Measurements from ENCODE around the gene DOCK1. TPM values are rescaled to one million over a fixed set of nuclear protein-coding genes. Genes with fewer than 3 reads are reported as not detected.

The DOCK1 gene
- polyA plus RNA-seq, 1 donor from 2014 or later = 2.7 TPM

- Histone ChIP-seq H3K9me2 (ENCODE audit: insufficient read depth, low read length) (no peaks in the 10 kb centered on the region), H3K79me2 (replicated peaks; ENCODE audit: insufficient read depth, low read length) (no peaks in the 10 kb centered on the region), H3F3A (ENCODE audit: insufficient read depth, low read length, poor library complexity, severe bottlenecking) (no peaks in the 10 kb centered on the region), H3K9me3 (ENCODE audit: low read length) (no peaks in the 10 kb centered on the region), H3K4me2 (ENCODE audit: low read length) (no peak overlapping the region), H3K27me3 (ENCODE audit: insufficient read depth, low read depth, low read length) (no peaks in the 10 kb centered on the region), H3K36me3 (ENCODE audit: insufficient read depth, low read length) (no peaks in the 10 kb centered on the region), H3K9ac (ENCODE audit: low read length) (no peak overlapping the region), H3K4me3 (ENCODE audit: low read length) (no peak overlapping the region), H4K20me1 (ENCODE audit: insufficient read depth) (no peaks in the 10 kb centered on the region), H2AFZ (ENCODE audit: low read depth, low read length) (no peak overlapping the region), H3K27ac (ENCODE audit: low read length) (no peak overlapping the region)
- TF ChIP-seq MXI1 (conservative IDR thresholded peaks at IDR 0.05; ENCODE audit: poor library complexity, severe bottlenecking) (no peak), EZH2 (IDR thresholded peaks at IDR 0.05; ENCODE audit: borderline replicate concordance, insufficient read depth, low read length, poor library complexity, severe bottlenecking) (no peak), TAF1 (IDR thresholded peaks at IDR 0.05; ENCODE audit: low read depth) (no peak), REST (IDR thresholded peaks at IDR 0.05; ENCODE audit: borderline replicate concordance) (no peak), RAD21 (conservative IDR thresholded peaks at IDR 0.05) (no peak), SMC3 (conservative IDR thresholded peaks at IDR 0.05; ENCODE audit: poor library complexity) (no peak), EP300 (conservative IDR thresholded peaks at IDR 0.05; ENCODE audit: poor library complexity, severe bottlenecking) (no peak), POLR2AphosphoS5 (IDR thresholded peaks at IDR 0.05) (no peak)
- TF ChIP-seq, protein P1, sequence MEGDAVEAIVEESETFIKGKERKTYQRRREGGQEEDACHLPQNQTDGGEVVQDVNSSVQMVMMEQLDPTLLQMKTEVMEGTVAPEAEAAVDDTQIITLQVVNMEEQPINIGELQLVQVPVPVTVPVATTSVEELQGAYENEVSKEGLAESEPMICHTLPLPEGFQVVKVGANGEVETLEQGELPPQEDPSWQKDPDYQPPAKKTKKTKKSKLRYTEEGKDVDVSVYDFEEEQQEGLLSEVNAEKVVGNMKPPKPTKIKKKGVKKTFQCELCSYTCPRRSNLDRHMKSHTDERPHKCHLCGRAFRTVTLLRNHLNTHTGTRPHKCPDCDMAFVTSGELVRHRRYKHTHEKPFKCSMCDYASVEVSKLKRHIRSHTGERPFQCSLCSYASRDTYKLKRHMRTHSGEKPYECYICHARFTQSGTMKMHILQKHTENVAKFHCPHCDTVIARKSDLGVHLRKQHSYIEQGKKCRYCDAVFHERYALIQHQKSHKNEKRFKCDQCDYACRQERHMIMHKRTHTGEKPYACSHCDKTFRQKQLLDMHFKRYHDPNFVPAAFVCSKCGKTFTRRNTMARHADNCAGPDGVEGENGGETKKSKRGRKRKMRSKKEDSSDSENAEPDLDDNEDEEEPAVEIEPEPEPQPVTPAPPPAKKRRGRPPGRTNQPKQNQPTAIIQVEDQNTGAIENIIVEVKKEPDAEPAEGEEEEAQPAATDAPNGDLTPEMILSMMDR (IDR thresholded peaks at IDR 0.05; ENCODE audit: poor library complexity, severe bottlenecking) = no peak
Measured at GRCh38 chr10:127115100-127115499, 209.9 kb downstream of the DOCK1 start.

DNA sequence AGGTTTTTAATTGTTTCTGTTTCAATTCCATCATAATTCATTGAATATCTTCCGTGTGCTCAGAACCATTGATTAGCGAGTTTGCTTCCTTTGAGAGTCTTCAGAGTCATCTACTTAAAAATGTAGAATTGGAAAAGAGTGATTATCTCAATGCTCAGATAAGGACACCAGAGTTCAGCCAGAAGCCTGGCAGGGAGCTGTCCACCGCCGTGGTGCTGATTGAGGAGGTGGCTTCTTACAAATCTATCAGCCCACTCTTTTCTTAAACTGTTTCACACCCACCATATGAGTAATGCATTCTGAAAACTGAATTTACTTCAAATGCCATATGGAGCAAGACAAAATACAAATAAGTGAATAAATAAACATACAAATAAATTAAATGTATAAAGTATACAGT lies 211.9 kb downstream of the DOCK1 start:
- no peaks in the 10 kb centered on the region for H3K36me3 ChIP-seq (ENCODE audit: insufficient read depth, low read length)
- no peak overlapping the region for H3K4me3 ChIP-seq (ENCODE audit: low read length)
- H3K9me3 ChIP-seq (ENCODE audit: low read length) = no peaks in the 10 kb centered on the region
- H3F3A ChIP-seq (ENCODE audit: insufficient read depth, low read length, poor library complexity, severe bottlenecking) = no peaks in the 10 kb centered on the region
- H3K27ac ChIP-seq (ENCODE audit: low read length) = no peak overlapping the region
- no peaks in the 10 kb centered on the region for H3K27me3 ChIP-seq (ENCODE audit: insufficient read depth, low read depth, low read length)
- no peak overlapping the region for H2AFZ ChIP-seq (ENCODE audit: low read depth, low read length)
- H3K9me2 ChIP-seq (ENCODE audit: insufficient read depth, low read length) = no peaks in the 10 kb centered on the region
- no peak overlapping the region for H3K9ac ChIP-seq (ENCODE audit: low read length)
- no peaks in the 10 kb centered on the region for H3K79me2 ChIP-seq (replicated peaks; ENCODE audit: insufficient read depth, low read length)
- TF ChIP-seq RAD21 (conservative IDR thresholded peaks at IDR 0.05) (no peak), MXI1 (conservative IDR thresholded peaks at IDR 0.05; ENCODE audit: poor library complexity, severe bottlenecking) (no peak), SMC3 (conservative IDR thresholded peaks at IDR 0.05; ENCODE audit: poor library complexity) (no peak), REST (IDR thresholded peaks at IDR 0.05; ENCODE audit: borderline replicate concordance) (peak; percentile 66)
- TF ChIP-seq, protein P1 (IDR thresholded peaks at IDR 0.05; ENCODE audit: poor library complexity, severe bottlenecking) = no peak
- no peaks in the 10 kb centered on the region for H4K20me1 ChIP-seq (ENCODE audit: insufficient read depth)
- H3K4me2 ChIP-seq (ENCODE audit: low read length) = no peak overlapping the region

All from neural cell (in vitro differentiated cells).